ENCODE data around the gene PPARG.

The PPARG gene

GRCh38 chr3:12349895-12350811, 61.3 kb downstream of the PPARG start:
- Histone ChIP-seq H3K27me3 (ENCODE audit: control insufficient read depth in 1 of 2, insufficient read depth in 2 of 2, low read length in 2 of 2) (no peaks in the 10 kb centered on the region), H3K9ac (ENCODE audit: low read length) (no peak overlapping the region), H3K4me3 (ENCODE audit: low read depth in 1 of 2, low read length in 2 of 2) (no peak overlapping the region), H3K4me1 (ENCODE audit: insufficient read depth, low read length) (no peaks in the 10 kb centered on the region), H3K9me3 (ENCODE audit: low read length) (no peaks in the 10 kb centered on the region), H3K36me3 (ENCODE audit: insufficient read depth, low read length) (no peaks in the 10 kb centered on the region), H3K27ac (ENCODE audit: low read depth, low read length) (no peak overlapping the region)

GRCh38 chr3:12351145-12351544, 62.3 kb downstream of the PPARG start:
- H3K4me3 ChIP-seq (ENCODE audit: low read depth in 1 of 2, low read length in 2 of 2): no peak overlapping the region
- no peaks in the 10 kb centered on the region for H3K9me3 ChIP-seq (ENCODE audit: low read length)
- no peak overlapping the region for H3K27ac ChIP-seq (ENCODE audit: low read depth, low read length)
- H3K27me3 ChIP-seq (ENCODE audit: control insufficient read depth in 1 of 2, insufficient read depth in 2 of 2, low read length in 2 of 2): no peaks in the 10 kb centered on the region
- no peaks in the 10 kb centered on the region for H3K36me3 ChIP-seq (ENCODE audit: insufficient read depth, low read length)
- H3K4me1 ChIP-seq (ENCODE audit: insufficient read depth, low read length): no peaks in the 10 kb centered on the region
- no peak overlapping the region for H3K9ac ChIP-seq (ENCODE audit: low read length)

- H3K9me3 ChIP-seq (ENCODE audit: low read length): no peaks in the 10 kb centered on the region
- no peaks in the 10 kb centered on the region for H3K27me3 ChIP-seq (ENCODE audit: control insufficient read depth in 1 of 2, insufficient read depth in 2 of 2, low read length in 2 of 2)
- no peak overlapping the region for H3K27ac ChIP-seq (ENCODE audit: low read depth, low read length)
- H3K36me3 ChIP-seq (ENCODE audit: insufficient read depth, low read length): no peaks in the 10 kb centered on the region
- no peak overlapping the region for H3K4me3 ChIP-seq (ENCODE audit: low read depth in 1 of 2, low read length in 2 of 2)
- no peaks in the 10 kb centered on the region for H3K4me1 ChIP-seq (ENCODE audit: insufficient read depth, low read length)
- H3K9ac ChIP-seq (ENCODE audit: low read length): no peak overlapping the region
These were observed 63.4 kb downstream of the PPARG start for GRCh38 chr3:12352253-12352652.

- H3K36me3 ChIP-seq (ENCODE audit: insufficient read depth, low read length): no peaks in the 10 kb centered on the region
- H3K9ac ChIP-seq (ENCODE audit: low read length): no peak overlapping the region
- H3K4me3 ChIP-seq (ENCODE audit: low read depth in 1 of 2, low read length in 2 of 2): no peak overlapping the region
- H3K9me3 ChIP-seq (ENCODE audit: low read length): no peaks in the 10 kb centered on the region
- H3K4me1 ChIP-seq (ENCODE audit: insufficient read depth, low read length): no peaks in the 10 kb centered on the region
- no peaks in the 10 kb centered on the region for H3K27me3 ChIP-seq (ENCODE audit: control insufficient read depth in 1 of 2, insufficient read depth in 2 of 2, low read length in 2 of 2)
- no peak overlapping the region for H3K27ac ChIP-seq (ENCODE audit: low read depth, low read length)
These were observed 63.9 kb downstream of the PPARG start for GRCh38 chr3:12352755-12353154.

- H3K4me1 ChIP-seq (ENCODE audit: insufficient read depth, low read length): no peaks in the 10 kb centered on the region
- H3K27me3 ChIP-seq (ENCODE audit: control insufficient read depth in 1 of 2, insufficient read depth in 2 of 2, low read length in 2 of 2): no peaks in the 10 kb centered on the region
- no peak overlapping the region for H3K27ac ChIP-seq (ENCODE audit: low read depth, low read length)
- no peaks in the 10 kb centered on the region for H3K36me3 ChIP-seq (ENCODE audit: insufficient read depth, low read length)
- no peaks in the 10 kb centered on the region for H3K9me3 ChIP-seq (ENCODE audit: low read length)
- H3K4me3 ChIP-seq (ENCODE audit: low read depth in 1 of 2, low read length in 2 of 2): no peak overlapping the region
- no peak overlapping the region for H3K9ac ChIP-seq (ENCODE audit: low read length)
These were observed 65.1 kb downstream of the PPARG start for GRCh38 chr3:12353796-12354525.

- Histone ChIP-seq H3K4me1 (ENCODE audit: insufficient read depth, low read length) (no peaks in the 10 kb centered on the region), H3K36me3 (ENCODE audit: insufficient read depth, low read length) (no peaks in the 10 kb centered on the region), H3K27me3 (ENCODE audit: control insufficient read depth in 1 of 2, insufficient read depth in 2 of 2, low read length in 2 of 2) (no peaks in the 10 kb centered on the region), H3K9ac (ENCODE audit: low read length) (no peak overlapping the region), H3K27ac (ENCODE audit: low read depth, low read length) (no peak overlapping the region), H3K4me3 (ENCODE audit: low read depth in 1 of 2, low read length in 2 of 2) (no peak overlapping the region), H3K9me3 (ENCODE audit: low read length) (no peaks in the 10 kb centered on the region)
These were observed 67.3 kb downstream of the PPARG start for GRCh38 chr3:12356175-12356574.

GRCh38 chr3:12356996-12357395, 68.1 kb downstream of the PPARG start:
- no peaks in the 10 kb centered on the region for H3K27me3 ChIP-seq (ENCODE audit: control insufficient read depth in 1 of 2, insufficient read depth in 2 of 2, low read length in 2 of 2)
- no peak overlapping the region for H3K9ac ChIP-seq (ENCODE audit: low read length)
- no peaks in the 10 kb centered on the region for H3K36me3 ChIP-seq (ENCODE audit: insufficient read depth, low read length)
- no peaks in the 10 kb centered on the region for H3K4me1 ChIP-seq (ENCODE audit: insufficient read depth, low read length)
- H3K27ac ChIP-seq (ENCODE audit: low read depth, low read length): no peak overlapping the region
- H3K9me3 ChIP-seq (ENCODE audit: low read length): no peaks in the 10 kb centered on the region
- no peak overlapping the region for H3K4me3 ChIP-seq (ENCODE audit: low read depth in 1 of 2, low read length in 2 of 2)

- Histone ChIP-seq H3K27me3 (ENCODE audit: control insufficient read depth in 1 of 2, insufficient read depth in 2 of 2, low read length in 2 of 2) (no peaks in the 10 kb centered on the region), H3K4me3 (ENCODE audit: low read depth in 1 of 2, low read length in 2 of 2) (no peak overlapping the region), H3K9ac (ENCODE audit: low read length) (no peak overlapping the region), H3K36me3 (ENCODE audit: insufficient read depth, low read length) (no peaks in the 10 kb centered on the region), H3K4me1 (ENCODE audit: insufficient read depth, low read length) (no peaks in the 10 kb centered on the region), H3K9me3 (ENCODE audit: low read length) (no peaks in the 10 kb centered on the region), H3K27ac (ENCODE audit: low read depth, low read length) (no peak overlapping the region)
These were observed 68.6 kb downstream of the PPARG start for GRCh38 chr3:12357456-12357855.

GRCh38 chr3:12363397-12364195, 74.7 kb downstream of the PPARG start:
- Histone ChIP-seq H3K4me1 (ENCODE audit: insufficient read depth, low read length) (no peaks in the 10 kb centered on the region), H3K9ac (ENCODE audit: low read length) (no peak overlapping the region), H3K27ac (ENCODE audit: low read depth, low read length) (no peak overlapping the region), H3K9me3 (ENCODE audit: low read length) (no peaks in the 10 kb centered on the region), H3K4me3 (ENCODE audit: low read depth in 1 of 2, low read length in 2 of 2) (no peak overlapping the region), H3K27me3 (ENCODE audit: control insufficient read depth in 1 of 2, insufficient read depth in 2 of 2, low read length in 2 of 2) (no peaks in the 10 kb centered on the region), H3K36me3 (ENCODE audit: insufficient read depth, low read length) (no peaks in the 10 kb centered on the region)

- Histone ChIP-seq H3K9ac (ENCODE audit: low read length) (no peak overlapping the region), H3K9me3 (ENCODE audit: low read length) (no peaks in the 10 kb centered on the region), H3K27ac (ENCODE audit: low read depth, low read length) (no peak overlapping the region), H3K27me3 (ENCODE audit: control insufficient read depth in 1 of 2, insufficient read depth in 2 of 2, low read length in 2 of 2) (no peaks in the 10 kb centered on the region), H3K4me1 (ENCODE audit: insufficient read depth, low read length) (no peaks in the 10 kb centered on the region), H3K36me3 (ENCODE audit: insufficient read depth, low read length) (no peaks in the 10 kb centered on the region), H3K4me3 (ENCODE audit: low read depth in 1 of 2, low read length in 2 of 2) (no peak overlapping the region)
These were observed 78.5 kb downstream of the PPARG start for GRCh38 chr3:12367346-12367745.

- Histone ChIP-seq H3K9ac (ENCODE audit: low read length) (no peak overlapping the region), H3K36me3 (ENCODE audit: insufficient read depth, low read length) (no peaks in the 10 kb centered on the region), H3K4me1 (ENCODE audit: insufficient read depth, low read length) (no peaks in the 10 kb centered on the region), H3K4me3 (ENCODE audit: low read depth in 1 of 2, low read length in 2 of 2) (no peak overlapping the region), H3K27me3 (ENCODE audit: control insufficient read depth in 1 of 2, insufficient read depth in 2 of 2, low read length in 2 of 2) (no peaks in the 10 kb centered on the region), H3K27ac (ENCODE audit: low read depth, low read length) (no peak overlapping the region), H3K9me3 (ENCODE audit: low read length) (no peaks in the 10 kb centered on the region)
These were observed 80.2 kb downstream of the PPARG start for GRCh38 chr3:12369029-12369428.
